ENCODE data around the gene CHPF2.

CHPF2 gene

DNA sequence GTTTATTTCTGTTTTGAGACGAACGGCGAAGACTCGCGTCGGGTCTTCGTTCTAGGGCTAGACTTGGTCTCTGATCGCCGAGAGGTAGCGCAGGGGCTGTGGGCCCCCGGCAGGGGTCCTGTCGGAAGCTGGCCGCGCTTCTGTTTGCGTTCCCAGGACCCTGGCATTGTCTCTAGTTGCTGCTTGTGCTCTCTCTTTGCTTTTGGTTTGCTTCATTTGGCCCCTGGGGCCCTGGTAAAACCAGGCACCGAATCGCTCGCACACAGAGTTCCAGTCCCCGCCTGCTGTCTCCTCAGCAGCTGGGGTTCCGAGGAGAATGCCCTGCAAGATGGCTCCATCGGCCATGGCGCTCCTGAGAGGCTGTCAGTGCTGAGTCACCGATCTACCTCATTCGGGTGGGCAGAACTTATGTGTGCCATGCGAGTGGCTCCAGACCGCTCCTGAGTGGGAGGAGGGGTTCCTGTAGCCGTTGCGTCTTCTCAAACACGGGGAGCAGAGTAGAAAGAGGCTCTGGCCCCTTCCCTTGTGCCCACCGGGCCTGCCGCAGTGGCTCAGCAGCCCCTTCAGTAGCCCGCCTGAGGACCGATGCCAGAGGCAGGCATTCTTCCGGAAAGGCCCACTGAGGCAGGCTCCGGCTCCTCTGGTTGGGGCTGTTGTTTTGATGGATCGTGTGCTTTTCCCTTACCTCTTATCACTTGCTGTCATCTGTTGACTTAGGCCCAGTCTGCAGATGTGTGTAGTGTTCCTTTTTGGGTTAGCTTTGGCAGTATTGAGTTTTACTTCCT is 826 bp downstream of the CHPF2 start:
- DNase-seq (ENCODE audit: low read depth): peak; percentile 49

DNA sequence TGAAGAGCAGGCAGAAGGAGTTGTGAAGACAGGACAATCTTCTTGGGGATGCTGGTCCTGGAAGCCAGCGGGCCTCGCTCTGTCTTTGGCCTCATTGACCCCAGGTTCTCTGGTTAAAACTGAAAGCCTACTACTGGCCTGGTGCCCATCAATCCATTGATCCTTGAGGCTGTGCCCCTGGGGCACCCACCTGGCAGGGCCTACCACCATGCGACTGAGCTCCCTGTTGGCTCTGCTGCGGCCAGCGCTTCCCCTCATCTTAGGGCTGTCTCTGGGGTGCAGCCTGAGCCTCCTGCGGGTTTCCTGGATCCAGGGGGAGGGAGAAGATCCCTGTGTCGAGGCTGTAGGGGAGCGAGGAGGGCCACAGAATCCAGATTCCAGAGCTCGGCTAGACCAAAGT is 1.5 kb downstream of the CHPF2 start:
- no peak for DNase-seq (ENCODE audit: low read depth)

DNA sequence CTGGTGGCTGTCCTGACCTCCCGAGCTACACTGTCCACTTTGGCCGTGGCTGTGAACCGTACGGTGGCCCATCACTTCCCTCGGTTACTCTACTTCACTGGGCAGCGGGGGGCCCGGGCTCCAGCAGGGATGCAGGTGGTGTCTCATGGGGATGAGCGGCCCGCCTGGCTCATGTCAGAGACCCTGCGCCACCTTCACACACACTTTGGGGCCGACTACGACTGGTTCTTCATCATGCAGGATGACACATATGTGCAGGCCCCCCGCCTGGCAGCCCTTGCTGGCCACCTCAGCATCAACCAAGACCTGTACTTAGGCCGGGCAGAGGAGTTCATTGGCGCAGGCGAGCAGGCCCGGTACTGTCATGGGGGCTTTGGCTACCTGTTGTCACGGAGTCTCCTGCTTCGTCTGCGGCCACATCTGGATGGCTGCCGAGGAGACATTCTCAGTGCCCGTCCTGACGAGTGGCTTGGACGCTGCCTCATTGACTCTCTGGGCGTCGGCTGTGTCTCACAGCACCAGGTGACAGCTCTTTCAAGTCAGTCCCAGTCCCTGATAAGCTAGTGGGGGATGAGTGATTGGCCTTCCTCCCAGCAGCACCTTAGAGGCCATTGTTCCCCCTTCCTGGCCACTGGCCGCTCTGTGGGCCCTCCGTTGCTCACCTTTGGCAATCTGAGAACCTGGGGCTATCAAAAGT is 3.0 kb downstream of the CHPF2 start:
- DNase-seq (ENCODE audit: low read depth): no peak

DNA sequence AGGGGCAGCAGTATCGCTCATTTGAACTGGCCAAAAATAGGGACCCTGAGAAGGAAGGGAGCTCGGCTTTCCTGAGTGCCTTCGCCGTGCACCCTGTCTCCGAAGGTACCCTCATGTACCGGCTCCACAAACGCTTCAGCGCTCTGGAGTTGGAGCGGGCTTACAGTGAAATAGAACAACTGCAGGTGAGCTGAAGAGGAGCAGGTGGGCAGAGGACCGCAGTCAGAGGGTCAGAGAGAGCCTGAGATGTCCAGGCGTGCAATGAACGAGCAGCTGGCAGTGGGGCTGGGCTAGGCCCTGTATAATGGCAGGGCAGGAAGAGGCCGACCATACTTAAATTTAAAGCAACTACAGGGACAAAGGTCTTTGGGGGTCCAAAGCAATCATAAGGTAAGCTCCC is 4.1 kb downstream of the CHPF2 start:
- DNase-seq (ENCODE audit: low read depth): no peak

DNA sequence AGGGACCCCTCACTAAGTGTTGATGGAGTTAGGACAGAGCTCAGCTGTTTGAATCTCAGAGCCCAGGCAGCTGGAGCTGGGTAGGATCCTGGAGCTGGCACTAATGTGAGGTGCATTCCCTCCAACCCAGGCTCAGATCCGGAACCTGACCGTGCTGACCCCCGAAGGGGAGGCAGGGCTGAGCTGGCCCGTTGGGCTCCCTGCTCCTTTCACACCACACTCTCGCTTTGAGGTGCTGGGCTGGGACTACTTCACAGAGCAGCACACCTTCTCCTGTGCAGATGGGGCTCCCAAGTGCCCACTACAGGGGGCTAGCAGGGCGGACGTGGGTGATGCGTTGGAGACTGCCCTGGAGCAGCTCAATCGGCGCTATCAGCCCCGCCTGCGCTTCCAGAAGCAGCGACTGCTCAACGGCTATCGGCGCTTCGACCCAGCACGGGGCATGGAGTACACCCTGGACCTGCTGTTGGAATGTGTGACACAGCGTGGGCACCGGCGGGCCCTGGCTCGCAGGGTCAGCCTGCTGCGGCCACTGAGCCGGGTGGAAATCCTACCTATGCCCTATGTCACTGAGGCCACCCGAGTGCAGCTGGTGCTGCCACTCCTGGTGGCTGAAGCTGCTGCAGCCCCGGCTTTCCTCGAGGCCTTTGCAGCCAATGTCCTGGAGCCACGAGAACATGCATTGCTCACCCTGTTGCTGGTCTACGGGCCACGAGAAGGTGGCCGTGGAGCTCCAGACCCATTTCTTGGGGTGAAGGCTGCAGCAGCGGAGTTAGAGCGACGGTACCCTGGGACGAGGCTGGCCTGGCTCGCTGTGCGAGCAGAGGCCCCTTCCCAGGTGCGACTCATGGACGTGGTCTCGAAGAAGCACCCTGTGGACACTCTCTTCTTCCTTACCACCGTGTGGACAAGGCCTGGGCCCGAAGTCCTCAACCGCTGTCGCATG is 5.2 kb downstream of the CHPF2 start:
- no peak for DNase-seq (ENCODE audit: low read depth)

DNA sequence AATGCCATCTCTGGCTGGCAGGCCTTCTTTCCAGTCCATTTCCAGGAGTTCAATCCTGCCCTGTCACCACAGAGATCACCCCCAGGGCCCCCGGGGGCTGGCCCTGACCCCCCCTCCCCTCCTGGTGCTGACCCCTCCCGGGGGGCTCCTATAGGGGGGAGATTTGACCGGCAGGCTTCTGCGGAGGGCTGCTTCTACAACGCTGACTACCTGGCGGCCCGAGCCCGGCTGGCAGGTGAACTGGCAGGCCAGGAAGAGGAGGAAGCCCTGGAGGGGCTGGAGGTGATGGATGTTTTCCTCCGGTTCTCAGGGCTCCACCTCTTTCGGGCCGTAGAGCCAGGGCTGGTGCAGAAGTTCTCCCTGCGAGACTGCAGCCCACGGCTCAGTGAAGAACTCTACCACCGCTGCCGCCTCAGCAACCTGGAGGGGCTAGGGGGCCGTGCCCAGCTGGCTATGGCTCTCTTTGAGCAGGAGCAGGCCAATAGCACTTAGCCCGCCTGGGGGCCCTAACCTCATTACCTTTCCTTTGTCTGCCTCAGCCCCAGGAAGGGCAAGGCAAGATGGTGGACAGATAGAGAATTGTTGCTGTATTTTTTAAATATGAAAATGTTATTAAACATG is 6.0 kb downstream of the CHPF2 start:
- DNase-seq (ENCODE audit: low read depth): no peak

DNA sequence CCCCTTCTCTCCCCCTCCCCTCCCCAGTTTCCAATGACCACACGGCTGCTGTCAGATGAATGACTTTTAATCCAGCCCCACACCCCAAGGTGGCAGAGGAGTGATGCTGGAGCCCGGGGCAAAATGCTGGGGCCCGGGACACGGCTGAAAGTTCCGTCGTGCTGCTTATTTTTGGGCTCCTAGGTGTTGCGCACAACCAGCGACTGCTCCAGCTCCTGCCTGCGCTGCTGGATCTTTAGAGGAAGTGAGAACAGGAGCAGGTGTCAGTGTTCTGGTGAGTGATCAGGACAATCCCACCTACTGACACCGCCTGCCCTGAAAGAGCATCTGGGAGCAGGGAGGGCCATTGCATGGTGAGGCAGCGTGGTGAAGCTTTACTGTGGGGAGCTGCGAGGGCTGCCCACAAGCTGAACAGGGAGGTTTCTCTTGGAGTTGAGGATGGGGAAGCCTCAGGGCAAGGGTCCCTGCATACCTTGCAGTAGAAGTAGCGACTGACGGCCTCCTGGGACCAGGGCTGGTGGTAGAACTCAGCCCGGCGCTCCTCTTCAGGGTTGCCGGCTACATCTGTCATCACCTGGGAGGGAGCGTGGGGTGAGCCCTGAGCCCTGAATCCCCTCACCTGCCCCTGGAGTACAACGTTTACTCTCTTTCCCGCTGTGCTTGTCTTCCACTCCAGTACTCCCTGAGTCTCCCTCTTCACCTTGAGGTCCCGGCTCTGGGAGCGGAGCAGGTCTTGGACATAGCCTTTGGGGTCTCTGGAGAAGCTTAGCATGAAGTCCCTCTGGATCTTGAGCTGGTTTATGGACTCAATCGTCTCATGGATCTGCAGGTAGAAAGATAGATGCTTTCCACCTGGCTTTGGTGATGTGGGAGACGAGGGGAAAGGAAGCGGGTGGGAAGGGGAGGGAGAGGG is 6.9 kb downstream of the CHPF2 start:
- DNase-seq (ENCODE audit: low read depth): no peak

DNA sequence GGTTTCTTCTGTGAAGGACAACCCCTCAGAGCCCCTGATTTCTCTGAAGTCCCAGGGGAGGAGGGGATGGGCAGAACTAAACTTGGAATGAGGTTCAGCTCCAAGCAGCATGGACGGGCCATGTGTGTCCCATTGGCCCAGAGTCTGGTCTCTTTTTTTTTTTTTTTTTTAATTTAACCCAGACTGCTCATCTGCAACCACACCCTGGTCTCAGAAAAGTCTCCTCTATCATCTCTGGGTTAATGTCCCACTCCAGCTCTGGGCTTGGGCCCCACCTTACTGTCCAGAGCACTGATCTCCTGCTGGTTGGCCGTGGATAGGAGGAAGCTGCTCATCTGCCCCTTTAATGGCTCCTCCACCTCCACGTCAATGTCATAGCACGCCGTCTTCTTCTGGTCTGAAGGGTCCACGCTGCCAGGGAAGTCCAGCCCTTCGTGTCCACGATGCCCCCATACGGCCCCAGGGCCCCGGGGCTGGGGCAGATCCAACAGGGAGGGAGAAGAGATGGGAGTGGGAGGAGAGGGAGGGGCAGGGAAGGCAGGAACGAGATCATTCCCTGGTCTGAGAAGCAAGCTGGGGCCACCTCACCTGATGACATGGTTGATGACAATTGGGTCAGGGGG is 7.7 kb downstream of the CHPF2 start:
- DNase-seq (ENCODE audit: low read depth): no peak

DNA sequence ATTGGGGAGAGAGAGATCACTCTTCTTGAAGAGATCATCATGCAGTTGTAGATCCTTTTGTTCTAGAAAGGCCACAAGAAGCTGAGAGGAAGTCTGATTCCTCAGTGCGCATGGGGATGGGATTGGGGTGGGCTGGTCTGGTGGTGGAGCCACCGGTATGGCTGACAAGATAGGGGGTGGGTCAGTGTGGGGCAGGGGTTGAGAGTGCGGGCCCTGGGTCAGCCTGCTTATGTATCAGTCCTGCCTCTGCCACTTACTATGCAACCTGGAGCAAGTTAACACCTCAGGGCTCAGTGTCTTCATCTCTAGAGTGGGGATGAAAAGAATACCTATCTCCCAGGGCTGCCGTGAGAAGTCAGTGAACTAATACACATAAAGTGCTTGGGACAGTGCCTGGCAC is 8.3 kb downstream of the CHPF2 start:
- DNase-seq (ENCODE audit: low read depth): no peak

DNA sequence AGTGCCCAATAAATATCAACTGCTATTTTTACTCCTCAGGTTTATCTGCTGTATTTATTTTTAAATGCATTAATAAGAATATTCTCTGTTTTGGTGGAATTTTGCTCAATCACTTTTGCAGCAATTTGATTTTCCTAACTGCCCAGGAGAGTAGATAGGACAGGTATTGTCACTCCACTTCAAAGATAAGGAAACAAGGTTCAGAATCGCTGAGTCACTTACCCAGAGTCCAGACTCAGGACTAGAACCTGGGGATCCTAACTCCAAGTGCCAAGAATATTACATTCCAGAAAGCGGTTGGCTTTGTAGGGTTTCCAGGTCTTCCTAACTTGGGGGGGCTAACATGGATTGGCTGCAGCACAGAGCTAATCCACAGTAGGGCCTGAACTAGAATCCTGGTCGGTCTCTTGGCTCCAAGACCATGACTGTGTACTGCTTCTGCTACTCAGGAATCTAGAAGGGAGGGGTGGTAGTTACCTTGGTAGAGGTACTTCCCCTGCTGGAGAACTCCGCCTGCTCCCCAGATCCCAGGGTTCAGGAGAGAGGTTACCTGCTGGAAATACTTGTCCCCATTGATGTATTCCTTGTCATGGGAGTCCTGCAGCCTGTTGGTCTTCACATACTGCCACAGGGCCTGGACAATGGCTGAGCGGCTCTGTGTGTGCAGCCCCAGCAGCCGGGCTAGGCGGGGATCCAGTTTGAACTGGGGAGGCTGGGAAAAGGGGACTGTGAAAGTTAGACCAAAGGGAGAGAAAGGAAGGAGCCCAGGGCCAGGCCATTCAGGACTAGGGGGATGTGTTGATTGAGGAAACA is 8.9 kb downstream of the CHPF2 start:
- no peak for DNase-seq (ENCODE audit: low read depth)

DNA sequence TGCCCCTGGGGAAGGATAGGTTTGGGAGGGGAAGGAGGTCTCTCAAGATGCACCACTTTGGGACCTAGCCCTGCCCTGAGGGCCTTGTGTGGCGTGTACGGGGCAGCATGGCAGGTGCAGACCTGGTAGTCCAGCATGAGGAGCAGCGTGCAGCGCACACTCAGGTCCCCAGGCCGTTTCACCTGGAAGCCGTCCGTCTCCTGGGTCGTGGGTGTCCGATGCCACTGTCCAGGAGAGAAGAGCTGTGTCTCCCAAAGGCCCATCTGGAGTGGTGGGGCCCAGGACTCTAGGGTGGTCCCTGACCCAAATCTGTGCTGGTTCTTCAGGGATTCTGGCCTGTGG is 9.4 kb downstream of the CHPF2 start:
- DNase-seq (ENCODE audit: low read depth): no peak

DNA sequence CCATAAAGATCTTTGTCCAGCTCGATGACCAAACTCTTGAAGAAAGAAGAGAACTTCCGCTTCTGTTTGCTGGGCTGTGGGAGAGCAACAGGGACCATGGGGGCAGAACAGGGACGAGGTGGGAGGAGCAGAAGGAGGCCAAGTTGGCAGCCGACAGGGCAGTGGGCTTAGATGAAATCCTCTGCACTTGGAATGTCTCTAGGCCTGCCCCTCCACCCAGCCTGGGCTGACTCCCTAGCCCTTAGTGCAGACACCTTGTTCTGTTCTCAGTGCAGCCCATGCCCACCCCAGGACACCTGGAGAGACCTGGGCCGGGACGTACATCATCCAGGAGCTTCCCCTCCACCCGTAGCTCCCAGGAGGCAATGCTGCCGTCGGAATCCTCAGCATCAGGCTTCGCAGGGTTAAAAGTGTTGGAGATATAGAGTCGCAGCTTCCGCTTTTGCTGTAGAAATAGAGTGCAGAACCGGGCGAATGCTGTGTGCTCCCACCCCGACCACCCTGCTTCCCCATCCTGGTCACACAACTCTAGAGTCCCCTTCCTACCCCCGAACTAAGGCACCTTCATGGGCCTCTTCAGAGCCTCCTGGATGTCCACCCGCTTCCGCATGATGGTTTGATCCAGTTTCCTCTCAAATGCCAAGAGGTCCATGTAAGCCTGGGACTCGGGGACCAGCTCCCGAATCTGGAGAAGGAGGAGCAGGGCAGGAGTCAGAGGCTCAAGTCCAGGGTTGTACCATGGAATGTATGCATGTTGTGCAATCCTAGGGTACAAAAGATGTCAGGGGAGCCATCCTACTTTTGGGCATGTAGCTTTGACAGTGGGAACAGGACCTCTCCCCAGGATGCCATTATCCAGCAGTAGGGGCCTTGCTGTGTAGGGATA is 10.1 kb downstream of the CHPF2 start:
- no peak for DNase-seq (ENCODE audit: low read depth)

DNA sequence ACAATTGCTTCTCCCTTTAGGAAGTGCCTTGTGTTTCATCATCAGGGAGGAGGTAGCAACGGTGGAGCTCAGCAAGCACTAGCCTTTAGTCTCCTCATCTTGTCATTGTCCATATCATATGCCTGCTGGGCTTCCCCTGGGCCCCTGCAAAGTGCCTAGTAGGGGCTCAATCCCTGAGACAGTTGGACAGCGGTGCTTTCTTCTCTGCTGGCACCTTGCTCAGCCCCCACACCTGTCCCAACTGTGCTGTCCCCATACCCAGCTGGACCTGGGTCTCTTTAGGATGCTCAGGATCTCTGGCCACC is 10.7 kb downstream of the CHPF2 start:
- no peak for DNase-seq (ENCODE audit: low read depth)

DNA sequence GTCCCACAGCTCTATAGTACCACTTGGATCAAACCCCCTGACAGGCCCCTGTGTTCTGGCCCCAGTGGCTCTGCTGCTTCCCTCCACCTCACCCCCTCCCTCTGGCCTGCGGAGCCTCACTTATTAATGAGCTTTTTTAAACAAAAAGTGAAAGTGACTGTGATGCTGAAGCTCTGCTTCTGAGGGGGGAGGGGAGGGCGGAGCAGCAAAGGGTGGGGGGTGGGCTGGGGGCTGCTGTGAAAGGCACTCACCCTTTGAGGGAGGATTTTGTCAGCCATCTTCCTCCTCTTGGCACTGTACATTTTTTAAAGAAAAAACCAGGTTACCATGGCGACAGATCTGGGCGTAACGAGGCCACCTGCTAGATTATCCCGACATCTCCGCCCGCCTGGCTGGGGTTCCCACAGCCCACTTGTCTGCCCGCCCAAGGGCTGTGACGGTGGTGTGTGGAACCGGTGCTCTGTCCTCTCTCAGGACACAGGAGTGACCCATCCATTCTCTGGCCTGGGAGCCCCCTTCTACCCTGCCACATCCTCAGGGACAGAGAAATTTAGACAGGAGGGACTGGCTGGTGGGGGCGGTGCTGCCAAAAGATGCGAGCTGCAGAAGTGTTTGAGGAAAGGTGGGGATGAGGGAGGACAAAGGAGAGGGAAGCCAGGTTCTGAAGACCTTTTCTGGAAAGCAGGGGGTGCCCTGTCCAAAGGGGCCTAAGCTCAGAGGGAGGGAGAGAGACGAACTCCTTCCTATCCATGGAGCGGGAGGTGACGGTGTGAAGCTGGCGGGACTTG is 11.3 kb downstream of the CHPF2 start:
- DNase-seq (ENCODE audit: low read depth): no peak

DNA sequence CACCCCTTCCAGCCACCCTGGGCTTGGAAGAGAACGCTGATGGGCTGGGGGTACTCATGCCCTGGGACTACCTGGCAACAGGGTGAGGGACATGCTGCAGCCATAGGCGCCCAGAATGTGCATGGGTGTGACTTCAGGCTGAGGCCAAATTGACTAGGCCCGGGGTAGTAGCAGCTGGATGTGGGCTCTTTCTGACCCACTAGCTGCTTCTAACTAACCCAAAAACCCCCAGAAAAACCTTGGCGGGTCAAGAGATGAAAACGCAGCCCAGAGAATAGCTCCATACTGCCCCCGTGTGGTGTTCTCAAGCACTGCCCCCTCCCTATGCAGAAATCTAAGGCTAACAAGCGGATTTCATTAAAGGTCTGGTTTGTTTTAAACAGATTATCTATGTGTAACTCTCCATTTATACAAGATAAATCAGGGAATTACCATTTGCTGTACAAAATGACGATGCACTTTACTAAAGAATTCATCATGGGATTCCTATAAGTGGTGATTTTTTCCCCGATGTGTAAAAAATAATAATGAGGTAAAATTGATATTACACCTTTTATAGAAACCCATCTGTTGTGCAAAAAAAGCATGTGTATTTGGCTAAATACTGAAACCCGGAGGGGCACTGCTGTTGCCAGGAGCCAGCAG is 12.0 kb downstream of the CHPF2 start:
- DNase-seq (ENCODE audit: low read depth): peak; percentile 36

DNA sequence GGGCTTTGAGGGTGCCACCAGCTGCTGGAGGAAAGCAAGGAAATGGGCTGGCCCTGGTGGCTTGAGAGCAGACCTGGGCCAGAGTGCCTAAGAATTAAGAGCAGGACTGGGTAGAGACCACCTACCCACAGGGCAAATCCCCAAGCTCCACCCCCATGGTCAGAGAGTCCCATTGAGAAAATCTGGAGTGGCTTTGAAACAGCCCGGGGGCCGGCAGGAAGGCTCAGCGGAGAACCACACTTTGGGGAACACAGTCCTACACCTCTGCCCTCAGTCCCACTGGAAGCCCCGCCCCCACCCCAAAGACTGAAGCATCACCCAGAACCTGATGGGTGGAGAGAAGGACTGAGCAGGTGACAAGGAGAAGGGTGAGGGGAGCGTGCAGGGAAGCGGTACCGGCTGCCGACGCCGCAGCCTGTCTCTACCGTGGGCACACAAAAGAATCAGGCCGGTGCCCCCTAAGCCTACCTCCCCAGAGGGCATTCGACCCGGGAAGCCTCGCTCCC is 12.6 kb downstream of the CHPF2 start:
- DNase-seq (ENCODE audit: low read depth): no peak

DNA sequence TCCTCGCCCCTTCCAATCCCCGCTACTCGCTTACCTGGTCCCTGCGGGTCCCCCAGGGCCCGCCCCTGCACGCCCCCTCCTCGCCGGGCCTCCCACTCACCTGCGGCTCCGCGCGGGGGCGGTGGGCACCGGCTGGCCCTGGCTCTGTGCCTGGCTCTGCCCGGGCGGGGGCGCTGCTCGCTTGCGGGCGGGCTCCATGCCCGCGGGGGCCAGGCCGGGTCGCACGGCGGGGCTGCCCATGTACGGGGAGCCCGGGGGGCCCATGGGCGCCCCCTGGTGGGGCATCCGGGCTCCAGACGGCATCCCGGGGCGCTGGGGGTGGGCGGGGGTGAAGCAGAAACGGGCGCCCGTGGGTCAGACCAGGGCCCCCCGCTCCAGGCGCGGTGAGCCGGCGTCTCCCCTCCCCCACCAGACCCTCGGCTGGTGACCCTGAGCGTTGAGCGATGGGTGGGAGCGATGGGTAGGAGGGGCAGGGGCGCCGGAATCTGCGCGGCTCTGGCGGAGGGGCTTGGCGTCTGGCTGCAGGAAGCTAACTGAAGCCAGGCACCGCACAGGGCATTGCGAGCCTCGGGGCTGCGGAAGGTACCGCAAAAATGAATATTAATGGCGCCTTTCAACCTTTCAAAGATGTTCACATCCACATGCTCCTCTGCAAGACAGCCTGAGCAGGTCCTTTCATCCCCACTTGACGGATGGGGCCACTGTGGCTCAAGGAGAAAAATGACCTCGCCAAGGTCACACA is 13.2 kb downstream of the CHPF2 start:
- no peak for DNase-seq (ENCODE audit: low read depth)
